ENCODE measurements around the gene CSTF2T.

DNA sequence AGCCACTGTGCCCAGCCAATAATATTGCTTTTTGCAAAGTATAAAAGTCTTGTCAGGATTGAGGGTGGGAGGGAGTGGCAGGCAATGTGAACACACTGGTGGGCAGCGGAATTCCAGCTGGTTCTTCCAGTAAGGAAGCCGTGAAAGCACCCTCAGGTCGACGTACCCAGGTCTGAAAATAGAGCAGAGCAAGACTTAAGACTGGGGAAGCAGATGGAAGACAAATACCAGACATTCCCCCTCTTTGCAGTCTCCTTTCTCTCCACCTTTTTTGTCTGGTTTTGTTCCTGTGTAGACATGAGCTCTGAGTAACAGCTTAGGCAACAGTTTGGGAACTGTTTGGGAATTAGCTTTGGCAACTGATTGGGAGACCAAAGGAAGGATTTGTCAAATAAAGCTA, 17.6 kb upstream of the CSTF2T start:
- TF ChIP-seq CTCF (IDR thresholded peaks at IDR 0.05) (no peak), POLR2AphosphoS5 (IDR thresholded peaks at IDR 0.05) (no peak), EP300 (IDR thresholded peaks at IDR 0.05) (no peak)
